Endothelial cell of umbilical vein (primary cell): Measurements from ENCODE around the gene TXNL4A. TPM values are rescaled to one million over a fixed set of nuclear protein-coding genes. Genes with fewer than 3 reads are reported as not detected.

Source experiments
- BruUV-seq: library from RNA; stranded (reverse); fragments of 400-500 nt; replicated peaks from 2 replicates; lab custom pipeline; 2021; lab: Mats Ljungman, UMichigan
- CTCF ChIA-PET: fragments of 300-600, 350-600 bp; sonication (Branson Sonifier 250); formaldehyde crosslinking; loops from one replicate; lab custom pipeline; 2021; ENCODE audit warnings: antibody characterized with exemption, inconsistent platforms; lab: Charles Lee
- POLR2A ChIA-PET: fragments of 300-600, 350-600 bp; sonication (Branson Sonifier 250); formaldehyde crosslinking; loops from one replicate; lab custom pipeline; 2021; ENCODE audit warnings: antibody characterized with exemption, inconsistent platforms; lab: Charles Lee
- DNase-seq: peaks from one replicate; pipeline ENCODE4 v3.0.0-alpha.2; 2011; ENCODE audit warnings: low read depth, low spot score
- FAIRE-seq: peaks from 2 replicates; lab custom pipeline; 2011; peaks lifted over from hg19 to GRCh38; lab: Jason Lieb, UNC
- H2AFZ ChIP-seq: 2 replicates; pipeline ENCODE4 v1.6.0; 2012; ENCODE audit warnings: low read depth, low read length, control low read depth, inconsistent platforms
- H3K27ac ChIP-seq: 2 replicates; pipeline ENCODE4 v1.5.1; 2011; ENCODE audit warnings: low read depth, mild to moderate bottlenecking, control low read depth, low read length, moderate library complexity; ENCODE audit not compliant: insufficient read depth
- H3K27me3 ChIP-seq, 2 experiments: 2 replicates each; pipeline versions ENCODE4 v1.6.0 to v1.6.1; 2011; ENCODE audit warnings: low read length in 2 of 2, mixed read lengths in 1 of 2; ENCODE audit not compliant: control insufficient read depth in 2 of 2, insufficient read depth in 2 of 2
- H3K36me3 ChIP-seq, 2 experiments: 2 replicates in 1 of 2; 3 replicates in 1 of 2; pipeline ENCODE4 v1.5.1; 2011; ENCODE audit warnings: low read length in 2 of 2, mild to moderate bottlenecking in 1 of 2, moderate library complexity in 1 of 2; ENCODE audit not compliant: control insufficient read depth in 2 of 2, insufficient read depth in 2 of 2; ENCODE audit errors: extremely low read depth in 1 of 2
- H3K4me1 ChIP-seq: 3 replicates; pipeline ENCODE4 v1.5.1; 2011; ENCODE audit warnings: mild to moderate bottlenecking, low read length; ENCODE audit not compliant: control insufficient read depth, insufficient read depth; ENCODE audit errors: extremely low read depth
- H3K4me2 ChIP-seq: 2 replicates; pipeline ENCODE4 v1.6.1; 2011; ENCODE audit warnings: low read length, control low read depth, mixed read lengths; ENCODE audit not compliant: insufficient read depth
- H3K4me3 ChIP-seq, 3 experiments: fragments of 200-600 bp in 1 of 3; sonication (generic), shearing (Covaris generic) in 1 of 3; replicated peaks in 1 of 3; 2 replicates each; pipeline ENCODE4 v1.5.1; 2011 to 2016; ENCODE audit warnings: control low read depth in 3 of 3, low read length in 3 of 3, mild to moderate bottlenecking in 2 of 3, inconsistent platforms in 1 of 3, low read depth in 1 of 3, moderate library complexity in 1 of 3; ENCODE audit not compliant: insufficient read depth in 1 of 3
- H3K79me2 ChIP-seq: 2 replicates; pipeline ENCODE4 v1.6.0; 2012; ENCODE audit warnings: low read length, inconsistent platforms; ENCODE audit not compliant: control insufficient read depth, insufficient read depth
- H3K9ac ChIP-seq: replicated peaks from 2 replicates; pipeline ENCODE3; 2011; ENCODE audit warnings: low read length, control low read depth; ENCODE audit not compliant: insufficient read depth; ENCODE audit errors: extremely low read depth
- H3K9me1 ChIP-seq: replicated peaks from 3 replicates; pipeline ENCODE4 v1.6.0; 2011; ENCODE audit warnings: mild to moderate bottlenecking, low read length; ENCODE audit not compliant: control insufficient read depth, insufficient read depth; ENCODE audit errors: extremely low read depth
- H3K9me3 ChIP-seq: replicated peaks from 2 replicates; pipeline ENCODE4 v1.5.1; 2012; ENCODE audit warnings: low read length, inconsistent platforms; ENCODE audit not compliant: control insufficient read depth, insufficient read depth
- H4K20me1 ChIP-seq: replicated peaks from 2 replicates; pipeline ENCODE3; 2011; ENCODE audit warnings: mild to moderate bottlenecking, low read length; ENCODE audit not compliant: control insufficient read depth, insufficient read depth; ENCODE audit errors: extremely low read depth
- EZH2 ChIP-seq: IDR thresholded peaks from 2 replicates; pipeline ENCODE4 v1.6.1; 2012; ENCODE audit warnings: borderline replicate concordance, low read depth, mild to moderate bottlenecking, moderate library complexity, low read length, inconsistent platforms; ENCODE audit not compliant: severe bottlenecking
- FOS ChIP-seq: IDR thresholded peaks from 2 replicates; pipeline ENCODE4 v1.6.1; 2011; ENCODE audit warnings: mild to moderate bottlenecking, low read length, moderate library complexity, borderline replicate concordance; ENCODE audit not compliant: insufficient read depth
- GATA2 ChIP-seq: IDR thresholded peaks from 2 replicates; pipeline ENCODE4 v1.7.0; 2011; ENCODE audit warnings: low read depth, mild to moderate bottlenecking, moderate library complexity, mixed read lengths, low read length; ENCODE audit not compliant: insufficient read length, insufficient read depth
- JUN ChIP-seq: IDR thresholded peaks from 2 replicates; pipeline ENCODE4 v1.6.1; 2011; ENCODE audit warnings: borderline replicate concordance, low read depth; ENCODE audit not compliant: insufficient read length, insufficient read depth
- MAX ChIP-seq: IDR thresholded peaks from 2 replicates; pipeline ENCODE4 v1.6.1; 2011; ENCODE audit not compliant: insufficient read depth, insufficient read length
- MYC ChIP-seq: IDR thresholded peaks from one replicate; pipeline ENCODE4 v1.6.1; 2011; ENCODE audit warnings: mild to moderate bottlenecking, low read depth, low read length
- POLR2A ChIP-seq: IDR thresholded peaks from 2 replicates; pipeline ENCODE4 v1.6.1; 2012; ENCODE audit warnings: low read depth, mild to moderate bottlenecking, control low read depth, low read length
- POLR2AphosphoS5 ChIP-seq: IDR thresholded peaks from 2 replicates; pipeline ENCODE4 v1.6.1; 2012; ENCODE audit warnings: low read depth, mild to moderate bottlenecking, control low read depth, low read length, moderate library complexity; ENCODE audit not compliant: insufficient read depth
- dilution Hi-C: fragments of 300-500 bp; cut with MboI; formaldehyde crosslinking; loops from one replicate; pipeline ENCODE4 v1.15.0; 2019; ENCODE audit warnings: low sequenced_read_pairs; ENCODE audit not compliant: extremely low pct_ligation_motif_present
- intact Hi-C: fragments of 100-400 bp; cut with micrococcal nuclease; formaldehyde crosslinking; loops from one replicate; pipeline ENCODE4 v1.10.0; 2022
- polyA plus RNA-seq, 4 experiments: library from polyadenylated mRNA; depleted of rRNA in 3 of 4; stranded (reverse) in 3 of 4; unstranded in 1 of 4; fragments of >200 nt; gene quantifications; 2 replicates each; pipeline versions ENCODE4 v1.2.1 to v1.2.3, GENCODE V29; 2011 to 2012; ENCODE audit warnings: missing spikeins in 1 of 4
- total RNA-seq: library from RNA; stranded (reverse); gene quantifications from 2 replicates; pipeline ENCODE4 v1.2.3, GENCODE V29; 2021
- TF ChIP-seq, protein P1 (sequence below), 2 donors: IDR thresholded peaks; 1 replicate in 1 of 2; 2 replicates in 1 of 2; pipeline ENCODE4 v1.5.1; 2011; ENCODE audit warnings: low read length in 2 of 2, mild to moderate bottlenecking in 2 of 2, moderate library complexity in 2 of 2, control low read depth in 1 of 2, inconsistent platforms in 1 of 2, low read depth in 1 of 2; ENCODE audit not compliant: insufficient read depth in 1 of 2; ENCODE audit errors: extremely low read depth in 1 of 2

Gene TXNL4A
- total and polyA plus RNA-seq, 2 donors (not counting 3 experiments of a cell fraction or from before 2014, with no cell fraction given): 148 to 172 TPM

DNA sequence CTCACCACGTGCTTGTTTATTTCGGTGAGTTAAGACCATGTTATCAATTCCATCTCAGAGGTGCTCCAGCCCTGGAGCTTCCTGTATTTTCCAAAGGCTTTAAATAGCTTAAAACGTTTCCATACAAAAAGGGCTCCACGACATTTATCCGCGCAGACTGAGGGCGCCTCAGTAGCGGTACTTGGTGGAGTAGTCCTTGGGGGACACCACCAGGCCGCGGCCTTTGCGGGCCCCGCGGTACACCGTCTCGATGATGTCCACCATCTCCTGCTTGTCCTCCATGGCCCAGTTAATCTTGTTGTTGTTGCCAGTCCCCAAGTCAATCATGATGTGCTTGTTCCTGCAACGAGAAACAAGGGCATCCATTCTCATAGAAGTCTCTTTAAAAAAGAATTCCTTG is 14.8 kb downstream of the TXNL4A start:
- no peaks in the 10 kb centered on the region for H3K4me1 ChIP-seq
- dilution Hi-C loops: no loop called here
- no peak overlapping the region for H2AFZ ChIP-seq

More for the DNA sequence above, 14.8 kb downstream of the TXNL4A start:
- H3K27ac ChIP-seq: no peak overlapping the region
- H3K9me1 ChIP-seq: no peaks in the 10 kb centered on the region
- H3K9me3 ChIP-seq: no peaks in the 10 kb centered on the region
- BruUV-seq: no TSS peak
- H4K20me1 ChIP-seq: no peaks in the 10 kb centered on the region
- no peak for TF ChIP-seq JUN
- no peak for TF ChIP-seq MAX
- TF ChIP-seq, protein P1, sequence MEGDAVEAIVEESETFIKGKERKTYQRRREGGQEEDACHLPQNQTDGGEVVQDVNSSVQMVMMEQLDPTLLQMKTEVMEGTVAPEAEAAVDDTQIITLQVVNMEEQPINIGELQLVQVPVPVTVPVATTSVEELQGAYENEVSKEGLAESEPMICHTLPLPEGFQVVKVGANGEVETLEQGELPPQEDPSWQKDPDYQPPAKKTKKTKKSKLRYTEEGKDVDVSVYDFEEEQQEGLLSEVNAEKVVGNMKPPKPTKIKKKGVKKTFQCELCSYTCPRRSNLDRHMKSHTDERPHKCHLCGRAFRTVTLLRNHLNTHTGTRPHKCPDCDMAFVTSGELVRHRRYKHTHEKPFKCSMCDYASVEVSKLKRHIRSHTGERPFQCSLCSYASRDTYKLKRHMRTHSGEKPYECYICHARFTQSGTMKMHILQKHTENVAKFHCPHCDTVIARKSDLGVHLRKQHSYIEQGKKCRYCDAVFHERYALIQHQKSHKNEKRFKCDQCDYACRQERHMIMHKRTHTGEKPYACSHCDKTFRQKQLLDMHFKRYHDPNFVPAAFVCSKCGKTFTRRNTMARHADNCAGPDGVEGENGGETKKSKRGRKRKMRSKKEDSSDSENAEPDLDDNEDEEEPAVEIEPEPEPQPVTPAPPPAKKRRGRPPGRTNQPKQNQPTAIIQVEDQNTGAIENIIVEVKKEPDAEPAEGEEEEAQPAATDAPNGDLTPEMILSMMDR (IDR thresholded peaks at IDR 0.05; ENCODE audit: extremely low read depth in 1 of 2, insufficient read depth in 1 of 2, low read depth in 1 of 2, low read length in 2 of 2): no peak
- TF ChIP-seq GATA2: no peak
- no peak for TF ChIP-seq EZH2
- no peak for TF ChIP-seq POLR2AphosphoS5
- TF ChIP-seq POLR2A: no peak
- TF ChIP-seq MYC: no peak
- TF ChIP-seq FOS: no peak
- CTCF ChIA-PET: no interaction called here
- peaks cover 0 to 16% of the 10 kb centered on the region in 2 experiments for H3K36me3 ChIP-seq
- H3K9ac ChIP-seq: no peak overlapping the region
- H3K4me2 ChIP-seq: no peak overlapping the region
- no peaks in the 10 kb centered on the region for H3K27me3 ChIP-seq
- POLR2A ChIA-PET: no interaction called here
- no peak for FAIRE-seq
- peaks cover 51% of the 10 kb centered on the region for H3K79me2 ChIP-seq
- DNase-seq: no peak
- intact Hi-C loops: no loop called here
- H3K4me3 ChIP-seq: no peak overlapping the region
